G401 (cell line): Measurements from ENCODE around the gene TMA16. TPM values are rescaled to one million over a fixed set of nuclear protein-coding genes. Genes with fewer than 3 reads are reported as not detected.
"Not testable (repeated sequence)": the region's sequence is repeated elsewhere in the genome, so short reads cannot be mapped to it uniquely, and the experiment has no call there.

Experiments
- DNase-seq: peaks from one replicate; pipeline ENCODE4 v3.0.0-alpha.2; 2015; ENCODE audit warnings: low spot score
- in situ Hi-C: cut with HindIII; loops from 2 replicates; pipeline ENCODE4 v1.10.0; 2016; ENCODE audit warnings: low sequenced_read_pairs, mixed read lengths
- total RNA-seq: library from RNA; depleted of rRNA; stranded (reverse); fragments of >200 nt; shearing (Covaris generic); gene quantifications from 2 replicates; pipeline ENCODE4 v1.2.3, GENCODE V29; 2014; rRNA removed

Gene TMA16
- total RNA-seq = 30.4 and 42.3 TPM in 2 replicates

GRCh38 chr4:163494360-163495241 lies at the start of gene TMA16:
TSS of gene TMA16 (plus strand) at chr4:163494690. CDS start at chr4:163494802, 112 bp downstream.
- in situ Hi-C loops = no loop called here

GRCh38 chr4:163447023-163447422 lies 47.5 kb upstream of the TMA16 start:
- DNase-seq, in situ Hi-C loops: not testable (repeated sequence)

More at GRCh38 chr4:163494360-163495241, at the start of gene TMA16:
- DNase-seq = peak; percentile 90

GRCh38 chr4:163447481-163447880 lies 47.0 kb upstream of the TMA16 start:
- DNase-seq = no peak
- in situ Hi-C loops = no loop called here

GRCh38 chr4:163448540-163449203 lies 45.8 kb upstream of the TMA16 start:
- no peak for DNase-seq
- in situ Hi-C loops = no loop called here

GRCh38 chr4:163462556-163462955 lies 31.9 kb upstream of the TMA16 start:
- DNase-seq = no peak
- in situ Hi-C loops = no loop called here

GRCh38 chr4:163467082-163467770 lies 27.3 kb upstream of the TMA16 start:
- no peak for DNase-seq
- in situ Hi-C loops = no loop called here

- DNase-seq = no peak
- in situ Hi-C loops = no loop called here
Observed at GRCh38 chr4:163470391-163470790, 24.1 kb upstream of the TMA16 start.

GRCh38 chr4:163473130-163473529 lies 21.4 kb upstream of the TMA16 start:
- no peak for DNase-seq
- in situ Hi-C loops = no loop called here

GRCh38 chr4:163473576-163473975 lies 20.9 kb upstream of the TMA16 start, which contains the start of gene TKTL2:
TSS of gene TKTL2 (minus strand) at chr4:163473754. CDS start at chr4:163473734, 20 bp downstream.
- no peak for DNase-seq
- in situ Hi-C loops = no loop called here

GRCh38 chr4:163474027-163474426 lies 20.5 kb upstream of the TMA16 start:
- in situ Hi-C loops = no loop called here

GRCh38 chr4:163476761-163477438 lies 17.6 kb upstream of the TMA16 start:
- in situ Hi-C loops = no loop called here
- no peak for DNase-seq

More at GRCh38 chr4:163474027-163474426, 20.5 kb upstream of the TMA16 start:
- no peak for DNase-seq

- DNase-seq = no peak
- in situ Hi-C loops = no loop called here
Observed at GRCh38 chr4:163482190-163482589, 12.3 kb upstream of the TMA16 start.

GRCh38 chr4:163484906-163485305 lies 9.6 kb upstream of the TMA16 start:
- peak; percentile 53 for DNase-seq
- in situ Hi-C loops = no loop called here

- in situ Hi-C loops = no loop called here
- no peak for DNase-seq
Observed at GRCh38 chr4:163485589-163485988, 8.9 kb upstream of the TMA16 start.

- in situ Hi-C loops = no loop called here
- no peak for DNase-seq
Observed at GRCh38 chr4:163486321-163486720, 8.2 kb upstream of the TMA16 start.

GRCh38 chr4:163489929-163490328 lies 4.6 kb upstream of the TMA16 start:
- in situ Hi-C loops = no loop called here

GRCh38 chr4:163492951-163493504 lies 1.5 kb upstream of the TMA16 start:
- in situ Hi-C loops = no loop called here
- no peak for DNase-seq

More at GRCh38 chr4:163489929-163490328, 4.6 kb upstream of the TMA16 start:
- DNase-seq = no peak

GRCh38 chr4:163493643-163494359 lies 689 bp upstream of the TMA16 start:
- no peak for DNase-seq
- in situ Hi-C loops = no loop called here
